CD4-positive, alpha-beta T cell treated with Interleukin-10 for 1 hour (primary cell): Measurements from ENCODE around the gene PIGL.
A peak's percentile ranks its signal among the peaks of the same experiment; 100 is the strongest.
"Not testable (repeated sequence)": the region's sequence is repeated elsewhere in the genome, so short reads cannot be mapped to it uniquely, and the experiment has no call there.

Source experiments
- DNase-seq: peaks from one replicate; pipeline ENCODE4 v3.0.0-alpha.2; 2020

Gene PIGL

GRCh38 chr17:16277163-16277562, 60.2 kb downstream of the PIGL start:
- DNase-seq = no peak

- DNase-seq = no peak
These were observed 64.3 kb downstream of the PIGL start for GRCh38 chr17:16281351-16281750.

DNA sequence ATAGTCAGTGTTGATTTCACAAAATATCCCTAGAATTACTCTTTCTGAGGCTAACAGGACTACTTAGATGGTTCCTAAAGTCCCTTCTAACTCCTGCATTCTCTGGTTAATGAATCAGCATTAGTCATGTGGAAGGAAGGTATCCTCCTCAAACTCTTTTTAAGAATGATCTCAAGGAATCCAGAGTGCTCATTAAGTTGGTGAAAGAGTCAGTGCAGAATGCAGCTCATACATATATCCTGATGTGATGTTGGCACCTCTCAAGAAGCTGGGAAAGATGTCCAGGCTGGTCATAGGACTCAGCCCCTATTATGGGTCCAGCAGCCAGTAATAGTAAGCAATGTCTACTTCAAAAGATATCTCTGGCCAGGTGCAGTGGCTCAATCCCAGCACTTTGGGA, 65.5 kb downstream of the PIGL start:
- DNase-seq = no peak

DNA sequence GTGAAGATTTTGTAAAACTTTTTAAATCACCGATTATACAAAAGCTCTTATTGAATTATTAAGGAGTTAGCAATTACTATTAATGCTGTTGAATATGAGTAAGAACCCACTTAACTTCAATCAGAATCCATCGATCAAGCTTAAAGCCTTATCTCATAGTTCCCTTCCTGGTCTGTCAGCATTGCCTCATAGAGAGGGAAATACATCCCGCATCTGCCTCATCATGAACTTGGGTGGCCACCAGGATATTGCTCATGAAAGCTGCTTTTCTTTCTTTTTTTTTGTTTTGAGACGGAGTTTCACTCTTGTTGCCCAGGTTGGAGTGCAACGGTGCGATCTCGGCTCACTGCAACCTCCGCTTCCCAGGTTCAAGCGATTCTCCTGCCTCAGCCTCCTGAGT, 66.7 kb downstream of the PIGL start:
- DNase-seq = no peak

- DNase-seq = no peak
These were observed 68.6 kb downstream of the PIGL start for GRCh38 chr17:16285646-16286008.

DNA sequence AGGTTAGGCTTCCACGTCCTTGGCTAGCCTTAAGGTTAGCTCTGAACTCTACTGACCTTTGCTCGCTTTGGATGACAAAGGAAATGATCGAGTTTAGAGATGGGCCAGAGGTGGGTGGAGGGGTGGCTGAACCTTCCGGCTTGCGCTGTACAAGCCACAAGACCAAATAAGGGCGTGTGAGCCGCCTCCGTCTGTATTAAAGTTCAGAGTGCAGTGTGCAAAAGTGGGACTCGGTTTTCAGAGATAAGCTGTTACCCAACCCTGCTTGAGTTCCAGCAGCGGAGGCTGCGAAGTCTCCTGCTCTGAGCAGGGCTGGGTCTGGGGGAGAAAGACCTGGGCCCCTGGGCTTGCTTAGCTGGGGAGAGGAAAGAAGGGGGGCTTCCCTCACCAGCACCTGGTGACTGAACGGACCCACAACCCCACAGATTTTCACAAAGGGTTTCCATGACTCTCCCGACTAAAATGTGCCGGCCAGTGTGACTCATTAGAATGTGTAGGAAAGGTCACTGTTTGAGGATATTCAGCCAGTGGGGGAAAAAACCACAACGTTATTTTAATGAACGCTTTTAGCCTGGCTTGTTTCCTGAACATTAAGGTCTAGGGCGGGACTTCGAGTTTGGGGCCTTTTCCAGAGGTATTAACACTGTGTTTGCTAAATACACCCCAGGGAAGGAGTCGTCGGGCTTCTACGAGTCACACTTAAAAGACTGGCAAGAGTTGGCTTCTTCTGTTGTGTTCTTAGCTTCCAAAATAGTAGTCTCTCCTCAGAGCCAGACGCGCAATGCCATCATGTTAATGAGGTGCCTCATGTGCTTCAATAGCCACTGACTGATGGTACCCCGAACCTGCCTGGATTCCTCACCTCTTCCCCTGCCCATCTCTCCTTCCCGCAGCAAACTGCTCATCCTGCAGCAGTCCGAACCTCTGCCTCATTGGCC, 69.3 kb downstream of the PIGL start:
- DNase-seq = peak; percentile 85

- no peak for DNase-seq
These were observed 70.0 kb downstream of the PIGL start for GRCh38 chr17:16286947-16287562.

- DNase-seq = peak; percentile 44
These were observed 70.6 kb downstream of the PIGL start for GRCh38 chr17:16287563-16288027.

- no peak for DNase-seq
These were observed 72.0 kb downstream of the PIGL start for GRCh38 chr17:16288860-16289571.

GRCh38 chr17:16293931-16294330, 76.9 kb downstream of the PIGL start:
- no peak for DNase-seq

DNA sequence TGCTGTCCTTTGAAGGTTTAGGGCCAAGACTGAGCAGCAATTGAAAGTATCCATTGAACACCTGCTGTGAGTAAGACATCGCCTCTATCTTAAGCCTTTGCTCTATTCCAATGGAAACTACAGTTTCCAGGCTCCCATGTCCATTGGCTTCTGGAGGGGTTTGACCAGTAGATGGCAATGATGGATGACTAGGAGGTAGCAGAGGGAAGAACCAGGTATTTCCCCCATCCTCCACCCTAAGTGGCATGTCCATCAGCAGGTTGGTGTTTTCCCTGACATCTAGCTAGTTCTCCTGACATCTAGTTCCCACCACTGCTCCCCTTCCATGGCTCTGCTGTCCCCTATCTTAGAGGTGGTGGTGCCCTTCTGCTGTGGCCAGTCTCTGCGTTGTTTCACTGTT, 77.5 kb downstream of the PIGL start:
- DNase-seq = no peak

GRCh38 chr17:16296072-16296471, 79.1 kb downstream of the PIGL start:
- DNase-seq = not testable (repeated sequence)

DNA sequence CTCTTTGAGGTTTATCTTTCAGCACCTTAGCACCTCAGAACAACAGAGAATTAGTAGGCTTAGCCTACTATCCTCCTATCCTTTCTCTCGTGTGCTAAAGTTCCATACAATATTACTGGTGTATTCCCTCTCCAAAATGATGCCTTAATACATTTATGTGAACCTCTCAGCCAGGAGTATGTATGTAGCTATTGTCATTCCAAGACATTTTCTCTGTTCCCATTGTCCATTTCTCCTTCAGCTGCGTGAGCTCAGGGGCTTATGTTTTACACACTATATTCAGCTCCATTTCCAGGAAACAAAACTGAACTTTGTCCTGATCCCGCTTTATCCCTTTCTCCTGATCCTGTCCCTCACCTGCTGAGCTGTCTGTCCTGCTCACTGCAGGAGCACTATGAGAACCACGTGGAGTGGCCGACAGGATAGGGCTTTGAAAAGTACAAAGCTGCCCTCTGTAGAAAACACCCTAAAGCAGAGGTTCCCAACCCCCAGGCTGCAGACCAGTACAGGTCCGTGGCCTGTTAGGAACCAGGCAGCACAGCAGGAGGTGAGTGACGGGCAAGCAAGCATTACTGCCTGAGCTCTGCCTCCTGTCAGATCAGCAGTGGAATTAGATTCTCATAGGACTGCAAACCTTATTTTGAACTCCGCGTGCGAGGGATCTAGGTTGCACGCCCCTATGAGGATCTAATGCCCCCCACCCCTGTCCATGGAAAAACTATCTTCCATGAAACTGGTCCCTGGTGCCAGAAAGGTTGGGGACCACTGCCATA, 80.5 kb downstream of the PIGL start:
- DNase-seq = no peak

DNA sequence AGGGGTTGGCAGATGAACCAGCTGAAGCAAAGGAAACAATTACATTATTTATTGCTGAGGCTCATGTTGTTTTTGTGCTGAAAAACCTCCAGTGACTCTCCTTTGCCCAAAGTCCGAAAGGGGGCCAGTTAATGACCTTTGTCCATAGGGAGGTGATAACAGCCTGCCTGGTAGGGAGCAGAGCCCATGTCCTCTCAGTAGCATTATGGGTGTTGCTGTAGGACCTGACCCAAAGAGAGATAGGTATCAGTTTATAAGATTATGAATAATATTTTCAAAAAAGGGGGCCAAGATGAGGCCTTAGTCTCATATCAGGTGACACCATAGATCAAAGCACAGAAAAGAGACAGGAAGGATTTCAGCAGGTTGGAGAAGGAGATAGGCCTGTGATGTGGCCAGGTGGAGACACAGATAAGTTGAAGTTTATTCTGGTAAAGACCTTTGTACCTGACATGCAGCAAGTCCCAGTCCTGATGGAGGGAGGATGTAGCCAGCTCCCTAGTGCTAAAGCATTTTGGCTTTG, 81.2 kb downstream of the PIGL start:
- DNase-seq = no peak

DNA sequence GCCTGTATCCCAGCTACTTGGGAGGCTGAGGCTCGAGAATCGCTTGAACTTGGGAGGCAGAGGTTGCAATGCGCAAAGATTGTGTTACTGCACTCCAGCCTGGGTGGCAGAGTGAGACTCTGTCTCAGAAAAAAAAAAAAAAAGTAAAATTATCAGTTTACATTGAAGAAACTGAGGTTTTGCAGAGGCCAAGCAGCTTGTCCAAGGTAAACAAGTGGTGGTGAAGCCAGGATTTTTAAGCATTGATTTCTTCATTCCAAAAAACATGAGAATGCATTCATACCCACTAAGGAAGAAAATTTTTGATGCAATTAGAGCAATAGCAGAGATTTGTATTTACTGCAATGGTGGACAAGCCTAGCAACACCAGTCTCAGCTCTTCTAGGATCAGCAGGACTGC, 83.5 kb downstream of the PIGL start:
- DNase-seq = no peak

DNA sequence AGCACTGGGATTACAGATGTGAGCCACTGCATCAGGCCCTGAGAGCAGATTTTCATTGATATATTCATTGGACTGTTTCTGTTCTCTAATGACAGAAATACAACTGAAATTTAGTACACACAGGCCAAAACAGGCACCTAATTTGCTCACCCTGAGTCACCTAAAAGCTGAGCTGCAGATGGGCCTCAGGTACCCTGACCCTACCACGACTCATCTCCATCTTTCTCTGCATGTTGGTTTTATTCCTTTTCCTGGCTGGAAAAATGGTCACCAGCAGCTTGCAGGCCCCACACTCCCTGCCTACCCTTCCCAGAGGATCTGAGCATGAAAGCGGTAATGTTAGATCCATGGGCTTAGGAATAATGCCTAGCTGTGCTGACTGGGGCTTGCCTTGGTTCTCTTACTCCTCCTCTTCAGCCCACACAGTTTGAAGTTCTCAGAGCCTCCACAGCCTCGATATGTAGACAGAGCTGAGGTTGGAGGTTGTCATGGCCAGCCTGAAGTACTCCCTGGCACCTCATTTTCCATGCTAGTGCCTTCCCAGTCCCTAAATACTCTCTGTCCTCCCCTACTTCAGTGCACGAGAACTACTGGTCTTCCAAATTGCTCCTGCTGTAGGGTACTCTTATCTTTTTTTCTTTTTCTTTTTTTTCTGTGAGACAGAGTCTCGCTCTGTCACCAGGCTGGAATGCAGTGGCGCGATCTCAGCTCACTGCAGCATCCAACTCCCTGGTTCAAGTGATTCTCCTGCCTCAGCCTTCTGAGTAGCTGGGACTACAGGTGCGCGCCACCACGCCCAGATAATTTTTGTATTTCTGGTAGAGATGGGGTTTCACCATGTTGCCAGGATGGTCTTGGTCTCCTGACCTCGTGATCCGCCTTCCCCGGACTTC, 85.2 kb downstream of the PIGL start:
- no peak for DNase-seq

DNA sequence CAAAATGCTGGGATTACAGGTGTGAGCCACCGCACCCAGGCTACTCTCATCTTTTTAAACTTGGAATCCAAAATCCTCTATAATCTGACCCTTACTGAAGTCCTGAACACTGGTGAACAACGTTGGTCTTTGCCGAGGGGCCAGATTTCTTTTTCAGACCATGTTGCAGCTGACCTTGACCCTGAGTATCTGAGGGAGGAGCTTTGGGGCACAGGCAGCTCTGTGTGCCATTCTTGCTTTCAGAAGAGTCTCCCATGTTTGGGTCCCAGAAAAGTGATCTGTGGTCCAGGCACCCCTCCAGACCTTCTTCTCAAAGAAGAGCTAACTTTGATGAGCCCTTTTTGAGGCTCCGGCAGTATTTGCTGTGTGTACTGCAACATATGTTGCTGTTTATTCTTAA, 85.8 kb downstream of the PIGL start:
- DNase-seq = no peak

GRCh38 chr17:16304830-16305229, 87.8 kb downstream of the PIGL start:
- peak; percentile 13 for DNase-seq

DNA sequence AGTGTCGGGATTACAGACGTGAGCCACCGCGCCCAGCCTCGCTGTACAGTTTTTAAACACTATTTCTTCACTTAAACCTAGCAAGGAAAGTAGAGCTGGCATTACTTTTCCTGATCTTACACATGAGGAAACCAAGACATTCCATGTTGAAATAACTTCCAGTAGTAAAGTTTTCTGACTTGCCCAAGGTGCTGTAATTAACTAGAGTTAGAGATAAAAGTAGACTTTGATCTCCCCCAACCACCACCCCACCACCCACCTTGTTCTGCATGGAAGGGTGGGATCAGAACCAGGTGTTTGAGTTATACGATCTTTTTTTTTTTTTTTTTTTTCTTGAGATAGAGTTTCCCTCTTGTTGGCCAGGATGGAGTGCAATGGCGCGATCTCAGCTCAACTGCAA, 89.2 kb downstream of the PIGL start:
- DNase-seq = no peak

- DNase-seq = not testable (repeated sequence)
These were observed 95.1 kb downstream of the PIGL start for GRCh38 chr17:16312061-16312460.
